OCI-LY7 (cell line): ENCODE data around the gene DHCR24.

Experiments used
- EZH2phosphoT487 ChIP-seq: fragments of 200-600 bp; sonication (generic); IDR thresholded peaks from 2 replicates; pipeline ENCODE4 v1.6.1; 2018; ENCODE audit warnings: low read depth, borderline replicate concordance, mild to moderate bottlenecking, mixed run types, antibody characterized with exemption, low read length, moderate library complexity, mixed read lengths
- TF ChIP-seq, protein P1 (sequence below): fragments of 200-600 bp; sonication (generic); conservative IDR thresholded peaks from 2 replicates; pipeline ENCODE4 v1.5.1; 2014; ENCODE audit warnings: mild to moderate bottlenecking, antibody characterized with exemption, low read length, moderate library complexity, mixed read lengths

DNA sequence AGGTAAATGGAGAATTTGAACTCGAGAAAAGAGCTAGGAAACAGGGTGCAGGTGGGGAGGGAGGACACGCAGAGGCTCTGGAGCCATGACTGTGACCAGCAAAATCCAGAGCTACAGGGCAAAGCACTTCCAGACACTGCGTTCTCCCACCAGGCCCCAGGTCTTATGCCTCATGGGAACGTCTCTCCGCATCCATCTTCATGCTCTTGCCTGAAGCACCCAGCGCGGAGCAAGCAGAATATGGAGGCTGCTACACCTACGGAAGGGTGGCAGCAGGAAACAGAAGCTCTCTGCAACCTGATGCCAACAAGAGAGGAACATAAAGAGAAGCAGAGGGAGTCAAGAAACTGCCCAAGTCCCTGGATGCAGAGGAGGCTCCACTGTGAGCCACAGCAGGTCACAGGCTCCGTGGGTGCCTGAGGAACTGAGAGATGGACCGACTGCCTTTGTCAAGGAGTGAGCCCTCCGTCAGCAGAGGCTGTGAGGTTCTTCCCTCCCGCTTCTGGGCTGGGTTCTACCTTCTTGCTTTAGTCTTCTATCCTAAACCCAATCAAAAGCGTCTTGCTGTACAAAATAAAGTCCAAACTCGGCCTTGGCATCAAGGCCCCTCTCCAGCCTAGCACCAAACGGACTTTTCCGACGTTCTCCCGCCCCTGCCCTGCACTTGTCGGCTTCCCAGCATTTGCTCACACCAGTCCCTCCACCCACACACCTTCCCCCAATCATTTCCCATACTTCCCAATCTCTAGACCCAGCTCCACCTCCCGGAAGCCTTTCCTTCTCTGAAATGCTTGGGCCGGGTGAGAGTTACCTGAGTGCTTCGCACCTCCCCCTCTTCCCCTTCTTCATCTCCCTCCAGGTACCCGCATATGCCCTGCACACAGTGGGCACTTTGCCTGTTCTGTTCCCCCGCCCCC is 930 bp downstream of the DHCR24 start:
- TF ChIP-seq, protein P1, sequence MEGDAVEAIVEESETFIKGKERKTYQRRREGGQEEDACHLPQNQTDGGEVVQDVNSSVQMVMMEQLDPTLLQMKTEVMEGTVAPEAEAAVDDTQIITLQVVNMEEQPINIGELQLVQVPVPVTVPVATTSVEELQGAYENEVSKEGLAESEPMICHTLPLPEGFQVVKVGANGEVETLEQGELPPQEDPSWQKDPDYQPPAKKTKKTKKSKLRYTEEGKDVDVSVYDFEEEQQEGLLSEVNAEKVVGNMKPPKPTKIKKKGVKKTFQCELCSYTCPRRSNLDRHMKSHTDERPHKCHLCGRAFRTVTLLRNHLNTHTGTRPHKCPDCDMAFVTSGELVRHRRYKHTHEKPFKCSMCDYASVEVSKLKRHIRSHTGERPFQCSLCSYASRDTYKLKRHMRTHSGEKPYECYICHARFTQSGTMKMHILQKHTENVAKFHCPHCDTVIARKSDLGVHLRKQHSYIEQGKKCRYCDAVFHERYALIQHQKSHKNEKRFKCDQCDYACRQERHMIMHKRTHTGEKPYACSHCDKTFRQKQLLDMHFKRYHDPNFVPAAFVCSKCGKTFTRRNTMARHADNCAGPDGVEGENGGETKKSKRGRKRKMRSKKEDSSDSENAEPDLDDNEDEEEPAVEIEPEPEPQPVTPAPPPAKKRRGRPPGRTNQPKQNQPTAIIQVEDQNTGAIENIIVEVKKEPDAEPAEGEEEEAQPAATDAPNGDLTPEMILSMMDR = no peak
- no peak for TF ChIP-seq EZH2phosphoT487
